GM12874 (cell line): ENCODE measurements around the gene ABHD11.

Source experiments
- CTCF ChIP-seq: IDR thresholded peaks from 2 replicates; pipeline ENCODE4 v1.5.1; 2011; ENCODE audit warnings: low read depth, mild to moderate bottlenecking, control low read depth, low read length, moderate library complexity; ENCODE audit not compliant: insufficient read depth

The ABHD11 gene

GRCh38 chr7:73722785-73723184 lies 15.8 kb downstream of the ABHD11 start:
- no peak for TF ChIP-seq CTCF

DNA sequence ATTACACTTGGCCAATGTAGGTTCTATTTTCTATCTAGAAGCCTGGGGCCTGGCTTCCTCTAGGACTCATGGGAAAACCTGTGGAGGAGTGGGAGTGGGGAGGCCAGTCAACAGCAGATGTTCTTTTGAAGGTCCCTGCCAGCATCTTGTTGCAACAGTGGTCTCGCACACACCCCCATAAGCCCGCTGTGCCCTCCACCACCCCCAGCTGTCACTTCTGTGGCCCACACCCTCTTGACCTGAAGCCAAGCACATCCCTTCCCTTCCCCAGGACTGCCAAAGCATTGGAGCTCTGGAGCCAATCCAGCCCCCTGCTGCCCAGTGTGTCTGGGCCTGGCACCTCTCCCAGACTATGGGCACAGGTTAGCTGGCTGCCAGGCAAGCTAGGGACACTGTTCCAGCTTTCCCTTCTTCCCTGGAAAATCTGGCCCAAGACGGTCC lies 17.2 kb downstream of the ABHD11 start:
- no peak for TF ChIP-seq CTCF

GRCh38 chr7:73719806-73720169 lies 18.8 kb downstream of the ABHD11 start:
- TF ChIP-seq CTCF: no peak

DNA sequence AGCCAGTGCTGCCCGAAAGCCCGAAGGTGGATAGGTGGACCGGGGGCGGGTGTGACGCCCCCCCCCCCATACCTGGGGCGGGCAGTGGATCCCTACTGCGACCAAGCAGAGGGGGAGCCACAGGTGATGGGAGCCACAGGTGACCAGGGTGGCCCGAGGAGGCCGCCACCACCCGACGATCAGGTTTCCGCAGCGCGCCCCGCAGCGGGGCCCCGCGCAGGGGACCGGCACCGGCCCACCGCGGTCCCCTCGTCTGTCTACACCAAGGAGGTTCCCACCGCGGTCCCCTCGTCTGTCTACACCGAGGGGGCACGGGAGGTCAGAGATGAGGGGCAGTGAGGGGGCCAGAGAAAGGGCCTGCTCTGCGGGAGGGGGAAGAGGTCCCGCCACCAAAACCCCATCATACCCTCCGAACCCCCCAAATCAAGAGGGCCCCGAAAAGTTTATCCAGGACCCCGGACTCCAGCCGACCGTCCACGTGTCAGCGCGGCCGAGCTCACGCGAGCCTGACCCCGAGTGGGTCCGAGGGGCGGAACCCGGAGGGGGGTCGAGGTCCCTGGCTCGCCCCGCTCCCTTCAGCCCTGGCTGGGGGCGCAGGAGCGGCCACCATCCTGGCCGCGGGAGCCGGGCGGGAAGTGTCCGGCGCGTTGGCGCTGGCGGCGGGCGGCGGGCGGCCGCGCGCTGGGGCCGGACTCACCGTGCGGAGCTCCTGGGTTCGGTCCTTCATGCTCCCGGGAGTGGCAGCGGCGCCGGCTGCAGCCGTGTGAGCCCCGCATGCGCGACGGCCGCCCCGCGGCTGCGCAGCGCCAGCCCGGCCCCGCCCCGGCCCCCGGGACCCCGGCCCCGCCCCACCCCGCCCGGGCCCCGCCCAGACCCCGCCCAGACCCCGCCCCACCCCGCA lies 19.4 kb downstream of the ABHD11 start, which contains the start of gene STX1A:
STX1A (minus strand) TSS at position 765 of the 901 bp plus-strand sequence; CDS start at position 727, 38 bp downstream.
- no peak for TF ChIP-seq CTCF

GRCh38 chr7:73718438-73718881 lies 20.1 kb downstream of the ABHD11 start:
- no peak for TF ChIP-seq CTCF

- TF ChIP-seq CTCF: no peak
These were observed 20.6 kb downstream of the ABHD11 start for GRCh38 chr7:73717991-73718405.

- TF ChIP-seq CTCF: no peak
These were observed 21.4 kb downstream of the ABHD11 start for GRCh38 chr7:73717025-73717807.
